Endothelial cell of umbilical vein (primary cell): ENCODE results near the gene DPY30. TPM values are rescaled to one million over a fixed set of nuclear protein-coding genes. Genes with fewer than 3 reads are reported as not detected.

ENCODE experiments used
- BruUV-seq: library from RNA; stranded (reverse); fragments of 400-500 nt; replicated peaks from 2 replicates; lab custom pipeline; 2021; lab: Mats Ljungman, UMichigan
- CTCF ChIA-PET: fragments of 300-600, 350-600 bp; sonication (Branson Sonifier 250); formaldehyde crosslinking; loops from one replicate; lab custom pipeline; 2021; ENCODE audit warnings: antibody characterized with exemption, inconsistent platforms; lab: Charles Lee
- POLR2A ChIA-PET: fragments of 300-600, 350-600 bp; sonication (Branson Sonifier 250); formaldehyde crosslinking; loops from one replicate; lab custom pipeline; 2021; ENCODE audit warnings: antibody characterized with exemption, inconsistent platforms; lab: Charles Lee
- DNase-seq: peaks from one replicate; pipeline ENCODE4 v3.0.0-alpha.2; 2011; ENCODE audit warnings: low read depth, low spot score
- FAIRE-seq: peaks from 2 replicates; lab custom pipeline; 2011; peaks lifted over from hg19 to GRCh38; lab: Jason Lieb, UNC
- H2AFZ ChIP-seq: 2 replicates; pipeline ENCODE4 v1.6.0; 2012; ENCODE audit warnings: low read depth, low read length, control low read depth, inconsistent platforms
- H3K27ac ChIP-seq: 2 replicates; pipeline ENCODE4 v1.5.1; 2011; ENCODE audit warnings: low read depth, mild to moderate bottlenecking, control low read depth, low read length, moderate library complexity; ENCODE audit not compliant: insufficient read depth
- H3K27me3 ChIP-seq, 2 experiments: 2 replicates each; pipeline versions ENCODE4 v1.6.0 to v1.6.1; 2011; ENCODE audit warnings: low read length in 2 of 2, mixed read lengths in 1 of 2; ENCODE audit not compliant: control insufficient read depth in 2 of 2, insufficient read depth in 2 of 2
- H3K36me3 ChIP-seq, 2 experiments: 2 replicates in 1 of 2; 3 replicates in 1 of 2; pipeline ENCODE4 v1.5.1; 2011; ENCODE audit warnings: low read length in 2 of 2, mild to moderate bottlenecking in 1 of 2, moderate library complexity in 1 of 2; ENCODE audit not compliant: control insufficient read depth in 2 of 2, insufficient read depth in 2 of 2; ENCODE audit errors: extremely low read depth in 1 of 2
- H3K4me1 ChIP-seq: 3 replicates; pipeline ENCODE4 v1.5.1; 2011; ENCODE audit warnings: mild to moderate bottlenecking, low read length; ENCODE audit not compliant: control insufficient read depth, insufficient read depth; ENCODE audit errors: extremely low read depth
- H3K4me2 ChIP-seq: 2 replicates; pipeline ENCODE4 v1.6.1; 2011; ENCODE audit warnings: low read length, control low read depth, mixed read lengths; ENCODE audit not compliant: insufficient read depth
- H3K4me3 ChIP-seq, 3 experiments: fragments of 200-600 bp in 1 of 3; sonication (generic), shearing (Covaris generic) in 1 of 3; replicated peaks in 1 of 3; 2 replicates each; pipeline ENCODE4 v1.5.1; 2011 to 2016; ENCODE audit warnings: control low read depth in 3 of 3, low read length in 3 of 3, mild to moderate bottlenecking in 2 of 3, inconsistent platforms in 1 of 3, low read depth in 1 of 3, moderate library complexity in 1 of 3; ENCODE audit not compliant: insufficient read depth in 1 of 3
- H3K79me2 ChIP-seq: 2 replicates; pipeline ENCODE4 v1.6.0; 2012; ENCODE audit warnings: low read length, inconsistent platforms; ENCODE audit not compliant: control insufficient read depth, insufficient read depth
- H3K9ac ChIP-seq: replicated peaks from 2 replicates; pipeline ENCODE3; 2011; ENCODE audit warnings: low read length, control low read depth; ENCODE audit not compliant: insufficient read depth; ENCODE audit errors: extremely low read depth
- H3K9me1 ChIP-seq: replicated peaks from 3 replicates; pipeline ENCODE4 v1.6.0; 2011; ENCODE audit warnings: mild to moderate bottlenecking, low read length; ENCODE audit not compliant: control insufficient read depth, insufficient read depth; ENCODE audit errors: extremely low read depth
- H3K9me3 ChIP-seq: replicated peaks from 2 replicates; pipeline ENCODE4 v1.5.1; 2012; ENCODE audit warnings: low read length, inconsistent platforms; ENCODE audit not compliant: control insufficient read depth, insufficient read depth
- H4K20me1 ChIP-seq: replicated peaks from 2 replicates; pipeline ENCODE3; 2011; ENCODE audit warnings: mild to moderate bottlenecking, low read length; ENCODE audit not compliant: control insufficient read depth, insufficient read depth; ENCODE audit errors: extremely low read depth
- EZH2 ChIP-seq: IDR thresholded peaks from 2 replicates; pipeline ENCODE4 v1.6.1; 2012; ENCODE audit warnings: borderline replicate concordance, low read depth, mild to moderate bottlenecking, moderate library complexity, low read length, inconsistent platforms; ENCODE audit not compliant: severe bottlenecking
- FOS ChIP-seq: IDR thresholded peaks from 2 replicates; pipeline ENCODE4 v1.6.1; 2011; ENCODE audit warnings: mild to moderate bottlenecking, low read length, moderate library complexity, borderline replicate concordance; ENCODE audit not compliant: insufficient read depth
- GATA2 ChIP-seq: IDR thresholded peaks from 2 replicates; pipeline ENCODE4 v1.7.0; 2011; ENCODE audit warnings: low read depth, mild to moderate bottlenecking, moderate library complexity, mixed read lengths, low read length; ENCODE audit not compliant: insufficient read length, insufficient read depth
- JUN ChIP-seq: IDR thresholded peaks from 2 replicates; pipeline ENCODE4 v1.6.1; 2011; ENCODE audit warnings: borderline replicate concordance, low read depth; ENCODE audit not compliant: insufficient read length, insufficient read depth
- MYC ChIP-seq: IDR thresholded peaks from one replicate; pipeline ENCODE4 v1.6.1; 2011; ENCODE audit warnings: mild to moderate bottlenecking, low read depth, low read length
- POLR2A ChIP-seq: IDR thresholded peaks from 2 replicates; pipeline ENCODE4 v1.6.1; 2012; ENCODE audit warnings: low read depth, mild to moderate bottlenecking, control low read depth, low read length
- POLR2AphosphoS5 ChIP-seq: IDR thresholded peaks from 2 replicates; pipeline ENCODE4 v1.6.1; 2012; ENCODE audit warnings: low read depth, mild to moderate bottlenecking, control low read depth, low read length, moderate library complexity; ENCODE audit not compliant: insufficient read depth
- dilution Hi-C: fragments of 300-500 bp; cut with MboI; formaldehyde crosslinking; loops from one replicate; pipeline ENCODE4 v1.15.0; 2019; ENCODE audit warnings: low sequenced_read_pairs; ENCODE audit not compliant: extremely low pct_ligation_motif_present
- intact Hi-C: fragments of 100-400 bp; cut with micrococcal nuclease; formaldehyde crosslinking; loops from one replicate; pipeline ENCODE4 v1.10.0; 2022
- polyA plus RNA-seq, 4 experiments: library from polyadenylated mRNA; depleted of rRNA in 3 of 4; stranded (reverse) in 3 of 4; unstranded in 1 of 4; fragments of >200 nt; gene quantifications; 2 replicates each; pipeline versions ENCODE4 v1.2.1 to v1.2.3, GENCODE V29; 2011 to 2012; ENCODE audit warnings: missing spikeins in 1 of 4
- total RNA-seq: library from RNA; stranded (reverse); gene quantifications from 2 replicates; pipeline ENCODE4 v1.2.3, GENCODE V29; 2021
- TF ChIP-seq, protein P1 (sequence below): IDR thresholded peaks from 2 replicates; pipeline ENCODE4 v1.6.1; 2011; ENCODE audit not compliant: insufficient read depth, insufficient read length
- TF ChIP-seq, protein P2 (sequence below), 2 donors: IDR thresholded peaks; 1 replicate in 1 of 2; 2 replicates in 1 of 2; pipeline ENCODE4 v1.5.1; 2011; ENCODE audit warnings: low read length in 2 of 2, mild to moderate bottlenecking in 2 of 2, moderate library complexity in 2 of 2, control low read depth in 1 of 2, inconsistent platforms in 1 of 2, low read depth in 1 of 2; ENCODE audit not compliant: insufficient read depth in 1 of 2; ENCODE audit errors: extremely low read depth in 1 of 2

The DPY30 gene
- total and polyA plus RNA-seq, 2 donors (not counting 3 experiments of a cell fraction or from before 2014, with no cell fraction given): 78.4 to 83.4 TPM

DNA sequence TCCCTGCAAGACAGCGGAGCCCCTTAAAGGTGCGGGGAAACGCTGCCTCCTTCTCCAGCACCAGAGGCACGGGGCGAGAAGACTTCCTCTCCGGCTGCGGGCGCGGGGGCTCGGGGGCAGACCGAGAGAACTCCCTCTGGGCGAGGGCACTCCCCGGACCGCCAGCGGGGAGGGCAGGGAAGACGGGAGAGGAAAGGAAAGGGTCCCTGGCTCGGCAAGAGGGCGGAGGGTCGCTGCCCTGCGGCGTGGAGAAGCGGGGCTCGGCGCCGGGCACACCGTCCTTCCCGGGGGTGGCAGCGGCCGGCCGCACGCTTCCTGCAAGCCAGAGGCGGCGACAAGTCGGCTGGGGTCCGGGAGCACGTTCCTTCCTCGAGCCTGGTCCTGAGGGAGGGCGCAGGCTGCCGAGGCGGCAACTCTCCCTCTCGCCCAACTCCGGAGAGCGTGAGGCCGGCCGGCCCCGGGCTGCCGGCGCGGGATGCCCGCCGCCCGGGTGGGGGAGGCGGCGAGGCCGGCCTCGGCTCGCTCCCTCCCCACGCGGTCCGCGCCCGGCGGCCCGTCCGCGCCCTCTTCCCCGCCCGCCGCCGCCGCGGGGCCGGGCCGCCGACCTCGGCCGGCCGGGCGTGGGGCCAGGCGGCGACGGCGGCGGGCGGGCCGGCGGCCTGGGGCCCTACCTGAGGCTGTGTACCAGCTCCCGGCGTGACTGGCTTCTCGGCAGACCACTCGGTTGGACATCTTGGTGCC lies 29.9 kb downstream of the DPY30 start:
- no peak for FAIRE-seq
- dilution Hi-C loops: no loop called here
- peaks cover 7% of the 10 kb centered on the region for H4K20me1 ChIP-seq
- no peaks in the 10 kb centered on the region for H3K36me3 ChIP-seq
- H3K9me1 ChIP-seq: no peaks in the 10 kb centered on the region
- H3K9me3 ChIP-seq: no peaks in the 10 kb centered on the region
- POLR2A ChIA-PET: interaction anchor here (1.2 kb wide), 1 partner anchor 54 kb away, joined by 4 read pairs; the partner anchor contains the start of gene SPAST
- no peak for TF ChIP-seq MYC
- no peak for TF ChIP-seq POLR2A
- TF ChIP-seq POLR2AphosphoS5: peak; percentile 33
- TF ChIP-seq, protein P1, sequence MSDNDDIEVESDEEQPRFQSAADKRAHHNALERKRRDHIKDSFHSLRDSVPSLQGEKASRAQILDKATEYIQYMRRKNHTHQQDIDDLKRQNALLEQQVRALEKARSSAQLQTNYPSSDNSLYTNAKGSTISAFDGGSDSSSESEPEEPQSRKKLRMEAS: no peak
- no peak for TF ChIP-seq JUN
- H3K79me2 ChIP-seq: peaks cover 51% of the 10 kb centered on the region
- intact Hi-C loops: loop anchor here (5.0 kb wide), 1 partner anchor 128 kb away; no protein-coding TSS in a partner anchor
- no TSS peak for BruUV-seq
- no peak for DNase-seq
- H3K27ac ChIP-seq: peak overlapping the region; percentile 59
- peaks cover 20% of the 10 kb centered on the region for H3K4me1 ChIP-seq
- H3K4me2 ChIP-seq: peak overlapping the region; percentile 70
- CTCF ChIA-PET: interaction anchor here (0.6 to 1.9 kb wide), 2 partner anchors 13 to 125 kb away, joined by 3 to 8 read pairs; no protein-coding TSS in a partner anchor
- H3K4me3 ChIP-seq: peak overlapping the region; percentile 71 to 73 (median 73)
- peak overlapping the region; percentile 76 for H3K9ac ChIP-seq
- H3K27me3 ChIP-seq: no peaks in the 10 kb centered on the region
- peak overlapping the region; percentile 58 for H2AFZ ChIP-seq

DNA sequence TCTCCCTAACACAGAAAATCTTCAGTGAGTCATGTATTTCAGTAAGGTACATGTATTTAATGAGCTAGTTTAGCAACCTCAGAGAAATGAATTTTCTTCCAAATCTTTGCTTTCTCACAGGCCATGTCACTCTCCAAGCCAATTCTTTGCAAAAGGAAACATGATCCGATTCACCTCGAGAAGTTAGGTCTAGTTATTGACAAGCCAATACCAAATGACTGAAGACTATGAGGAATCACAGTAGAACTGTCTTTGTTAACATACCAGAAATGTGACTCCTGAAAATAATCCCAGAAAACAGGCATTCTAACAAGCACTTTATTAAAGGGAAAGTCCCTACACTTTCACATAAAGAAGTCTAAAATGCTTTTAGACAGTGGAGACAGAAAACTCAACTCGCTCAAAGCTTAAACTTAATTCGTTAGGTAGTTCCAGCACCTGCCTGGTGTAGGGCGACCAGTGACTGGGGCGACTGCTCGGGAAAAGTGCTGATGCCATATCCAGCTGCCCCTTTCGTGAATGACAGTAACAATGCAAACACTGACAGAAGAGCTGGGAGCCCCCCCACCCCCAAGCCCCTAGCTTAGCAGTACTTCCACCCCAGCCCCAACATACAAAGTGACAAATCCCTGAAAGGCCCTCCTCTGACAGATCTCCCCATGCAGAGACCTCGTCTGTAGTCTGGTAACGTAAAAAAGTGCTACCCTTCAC lies 30.6 kb downstream of the DPY30 start:
- FAIRE-seq: no peak
- peak overlapping the region; percentile 76 for H3K9ac ChIP-seq
- peak overlapping the region; percentile 70 for H3K4me2 ChIP-seq
- no peaks in the 10 kb centered on the region for H3K27me3 ChIP-seq
- TSS peak; percentile 37 for BruUV-seq
- POLR2A ChIA-PET: interaction anchor here (0.7 to 1.2 kb wide), 3 partner anchors 9 to 55 kb away, joined by 3 read pairs; partner anchors contain the start of genes DPY30 and SPAST
- peaks cover 7% of the 10 kb centered on the region for H4K20me1 ChIP-seq
- DNase-seq: peak; percentile 50
- no peaks in the 10 kb centered on the region for H3K9me1 ChIP-seq
- intact Hi-C loops (no loop called here), dilution Hi-C loops (no loop called here)
- H3K27ac ChIP-seq: peak overlapping the region; percentile 59
- TF ChIP-seq, protein P2, sequence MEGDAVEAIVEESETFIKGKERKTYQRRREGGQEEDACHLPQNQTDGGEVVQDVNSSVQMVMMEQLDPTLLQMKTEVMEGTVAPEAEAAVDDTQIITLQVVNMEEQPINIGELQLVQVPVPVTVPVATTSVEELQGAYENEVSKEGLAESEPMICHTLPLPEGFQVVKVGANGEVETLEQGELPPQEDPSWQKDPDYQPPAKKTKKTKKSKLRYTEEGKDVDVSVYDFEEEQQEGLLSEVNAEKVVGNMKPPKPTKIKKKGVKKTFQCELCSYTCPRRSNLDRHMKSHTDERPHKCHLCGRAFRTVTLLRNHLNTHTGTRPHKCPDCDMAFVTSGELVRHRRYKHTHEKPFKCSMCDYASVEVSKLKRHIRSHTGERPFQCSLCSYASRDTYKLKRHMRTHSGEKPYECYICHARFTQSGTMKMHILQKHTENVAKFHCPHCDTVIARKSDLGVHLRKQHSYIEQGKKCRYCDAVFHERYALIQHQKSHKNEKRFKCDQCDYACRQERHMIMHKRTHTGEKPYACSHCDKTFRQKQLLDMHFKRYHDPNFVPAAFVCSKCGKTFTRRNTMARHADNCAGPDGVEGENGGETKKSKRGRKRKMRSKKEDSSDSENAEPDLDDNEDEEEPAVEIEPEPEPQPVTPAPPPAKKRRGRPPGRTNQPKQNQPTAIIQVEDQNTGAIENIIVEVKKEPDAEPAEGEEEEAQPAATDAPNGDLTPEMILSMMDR (IDR thresholded peaks at IDR 0.05; ENCODE audit: extremely low read depth in 1 of 2, insufficient read depth in 1 of 2, low read depth in 1 of 2, low read length in 2 of 2): no peak
- TF ChIP-seq, protein P1: no peak
- TF ChIP-seq JUN: no peak
- no peak for TF ChIP-seq POLR2A
- TF ChIP-seq FOS: no peak
- no peak for TF ChIP-seq EZH2
- TF ChIP-seq GATA2: no peak
- no peak for TF ChIP-seq MYC
- TF ChIP-seq POLR2AphosphoS5: no peak
- CTCF ChIA-PET: interaction anchor here (0.8 to 1.9 kb wide), 8 partner anchors 9 to 141 kb away, joined by 3 to 8 read pairs (median 3); partner anchors contain the start of gene DPY30
- peaks cover 20% of the 10 kb centered on the region for H3K4me1 ChIP-seq
- H3K79me2 ChIP-seq: peaks cover 58% of the 10 kb centered on the region
- H3K36me3 ChIP-seq: no peaks in the 10 kb centered on the region
- H3K4me3 ChIP-seq: peak overlapping the region; percentile 71 to 73 (median 73)
- no peaks in the 10 kb centered on the region for H3K9me3 ChIP-seq
- no peak overlapping the region for H2AFZ ChIP-seq
